NK-92 treated with Interleukin-12 subunit alpha and Interleukin-12 subunit beta, amount 100 ng/mL, for 24 hours (cell line): ENCODE results near the gene PMAIP1.

Source experiments
- DNase-seq: peaks from one replicate; lab custom pipeline; 2025; lab: John Stamatoyannopoulos, UW

Gene PMAIP1

DNA sequence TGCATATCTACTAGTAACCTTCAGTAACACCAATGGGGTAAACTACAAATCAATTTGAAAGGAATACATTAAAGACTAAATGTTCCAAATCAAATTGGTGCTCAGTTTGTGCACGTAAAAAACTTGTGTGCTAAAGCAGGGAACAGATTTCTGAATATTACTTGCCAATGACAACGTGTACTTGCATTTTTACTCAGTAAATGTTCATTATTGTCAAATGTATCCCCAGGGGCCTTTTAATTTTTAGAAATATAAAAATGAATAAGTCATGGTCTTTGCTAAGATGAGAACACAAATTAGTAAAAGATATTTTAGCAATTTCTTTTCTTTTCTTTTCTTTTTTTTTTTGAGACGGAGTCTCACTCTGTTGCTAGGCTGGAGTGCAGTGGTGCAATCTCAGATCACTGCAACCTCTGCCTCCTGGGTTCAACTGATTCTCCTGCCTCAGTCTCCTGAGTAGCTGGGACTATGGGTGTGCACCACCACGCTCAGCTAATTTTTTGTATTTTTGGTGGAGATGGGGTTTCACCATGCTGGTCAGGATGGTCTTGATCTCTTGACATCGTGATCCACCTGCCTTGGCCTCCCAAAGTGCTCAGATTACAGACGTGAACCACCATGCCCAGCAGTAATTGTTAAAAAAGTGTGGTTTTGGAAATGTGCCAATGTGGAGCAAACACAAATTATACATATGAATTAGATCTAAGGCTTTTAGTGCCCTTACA, 52.6 kb downstream of the PMAIP1 start:
- no peak for DNase-seq
